Mesothelial cell of epicardium (in vitro differentiated cells): ENCODE measurements around the gene GNB3. TPM values are rescaled to one million over a fixed set of nuclear protein-coding genes. Genes with fewer than 3 reads are reported as not detected.

ENCODE experiments used
- DNase-seq, 2 experiments: peaks; one replicate each; pipeline ENCODE4 v3.0.0; 2021; ENCODE audit warnings: low spot score in 2 of 2; ENCODE audit not compliant: unreplicated experiment in 2 of 2
- H3K27ac Mint-ChIP-seq: 2 replicates; pipeline ENCODE4 v1.8.0; 2021; ENCODE audit warnings: mixed read lengths
- H3K27me3 Mint-ChIP-seq: 2 replicates; pipeline ENCODE4 v1.8.0; 2021; ENCODE audit warnings: low read depth, mixed read lengths
- H3K36me3 Mint-ChIP-seq: 2 replicates; pipeline ENCODE4 v1.8.0; 2021; ENCODE audit warnings: mixed read lengths
- H3K4me1 Mint-ChIP-seq: 2 replicates; pipeline ENCODE4 v1.8.0; 2021; ENCODE audit warnings: mixed read lengths
- H3K4me3 Mint-ChIP-seq: 2 replicates; pipeline ENCODE4 v1.8.0; 2021; ENCODE audit warnings: mild to moderate bottlenecking, moderate library complexity, mixed read lengths
- H3K9me3 Mint-ChIP-seq: 2 replicates; pipeline ENCODE4 v1.8.0; 2021; ENCODE audit warnings: mixed read lengths
- total RNA-seq: library from RNA; stranded (reverse); gene quantifications from 3 replicates; pipeline ENCODE4 v1.2.1, GENCODE V29; 2021
- TF ChIP-seq, protein P1 (sequence below): fragments of 200-600 bp; sonication (generic); IDR thresholded peaks from one replicate; pipeline ENCODE4 v1.5.0; 2021; ENCODE audit warnings: antibody characterized with exemption; ENCODE audit not compliant: unreplicated experiment

GNB3 gene
- total RNA-seq, 1 donor from 2014 or later: 24.3 TPM

DNA sequence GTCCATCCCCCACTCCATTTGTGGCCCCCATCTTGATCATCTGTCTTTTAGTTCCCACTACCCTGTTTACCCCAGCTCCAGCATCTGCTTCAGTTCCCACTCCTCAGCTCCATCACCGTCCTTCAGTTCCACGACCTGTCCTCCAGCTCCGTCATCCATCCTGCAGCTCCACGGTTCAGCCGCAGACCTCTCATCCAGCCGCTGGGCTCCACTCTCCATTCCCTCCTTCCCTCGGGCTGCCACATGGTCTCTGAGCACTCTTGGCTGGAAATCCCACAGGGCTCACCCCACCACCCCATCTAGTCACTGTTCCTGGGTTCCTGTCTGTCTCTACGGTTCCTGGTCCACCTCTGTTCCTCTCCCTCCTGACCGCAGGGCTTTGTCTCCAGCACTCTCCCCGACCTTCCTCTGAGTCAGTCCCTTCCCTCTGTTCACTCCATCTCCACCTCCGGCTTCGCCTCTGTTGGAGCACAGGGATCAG, 15.8 kb upstream of the GNB3 start:
- H3K9me3 Mint-ChIP-seq: no peaks in the 10 kb centered on the region
- DNase-seq: no peak
- peak overlapping the region; percentile 17 for H3K27ac Mint-ChIP-seq
- H3K4me1 Mint-ChIP-seq: peaks cover 55% of the 10 kb centered on the region
- TF ChIP-seq, protein P1, sequence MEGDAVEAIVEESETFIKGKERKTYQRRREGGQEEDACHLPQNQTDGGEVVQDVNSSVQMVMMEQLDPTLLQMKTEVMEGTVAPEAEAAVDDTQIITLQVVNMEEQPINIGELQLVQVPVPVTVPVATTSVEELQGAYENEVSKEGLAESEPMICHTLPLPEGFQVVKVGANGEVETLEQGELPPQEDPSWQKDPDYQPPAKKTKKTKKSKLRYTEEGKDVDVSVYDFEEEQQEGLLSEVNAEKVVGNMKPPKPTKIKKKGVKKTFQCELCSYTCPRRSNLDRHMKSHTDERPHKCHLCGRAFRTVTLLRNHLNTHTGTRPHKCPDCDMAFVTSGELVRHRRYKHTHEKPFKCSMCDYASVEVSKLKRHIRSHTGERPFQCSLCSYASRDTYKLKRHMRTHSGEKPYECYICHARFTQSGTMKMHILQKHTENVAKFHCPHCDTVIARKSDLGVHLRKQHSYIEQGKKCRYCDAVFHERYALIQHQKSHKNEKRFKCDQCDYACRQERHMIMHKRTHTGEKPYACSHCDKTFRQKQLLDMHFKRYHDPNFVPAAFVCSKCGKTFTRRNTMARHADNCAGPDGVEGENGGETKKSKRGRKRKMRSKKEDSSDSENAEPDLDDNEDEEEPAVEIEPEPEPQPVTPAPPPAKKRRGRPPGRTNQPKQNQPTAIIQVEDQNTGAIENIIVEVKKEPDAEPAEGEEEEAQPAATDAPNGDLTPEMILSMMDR: no peak
- no peaks in the 10 kb centered on the region for H3K36me3 Mint-ChIP-seq
- H3K4me3 Mint-ChIP-seq: peak overlapping the region; percentile 58
- peaks cover 14% of the 10 kb centered on the region for H3K27me3 Mint-ChIP-seq

DNA sequence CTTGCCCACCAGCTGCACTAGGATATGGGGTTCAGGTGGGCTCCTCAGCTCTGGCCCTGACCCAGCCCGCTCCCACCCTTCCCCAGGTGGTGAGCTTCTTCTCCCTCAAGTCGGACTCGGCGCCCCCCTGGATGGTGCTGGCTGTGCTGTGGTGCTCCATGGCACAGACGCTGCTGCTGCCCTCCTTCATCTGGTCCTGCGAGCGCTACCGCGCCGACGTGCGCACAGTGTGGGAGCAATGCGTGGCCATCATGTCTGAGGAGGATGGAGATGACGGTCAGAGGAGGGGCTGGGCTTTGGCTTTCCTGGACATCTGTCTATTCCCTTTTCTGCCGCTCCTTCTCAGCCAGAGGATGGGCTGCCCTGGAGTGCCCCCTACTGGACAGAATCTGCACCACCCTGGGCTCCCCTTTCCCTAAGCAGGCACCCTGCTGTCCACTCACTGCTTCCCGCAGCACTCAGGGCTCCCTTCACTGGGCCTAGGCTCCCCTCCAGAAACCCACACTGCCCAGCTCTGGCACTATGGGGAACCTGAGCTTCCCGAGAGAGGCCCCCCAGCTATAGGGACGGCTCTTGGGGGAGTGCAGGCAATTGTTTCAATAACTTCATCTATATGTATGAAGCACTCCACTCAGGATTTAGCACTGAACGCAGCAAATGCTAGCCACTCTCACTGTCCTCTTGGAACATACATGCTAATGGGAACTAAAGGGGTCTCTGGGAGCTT, 15.2 kb upstream of the GNB3 start:
- H3K4me3 Mint-ChIP-seq: peak overlapping the region; percentile 58
- H3K27me3 Mint-ChIP-seq: peaks cover 14% of the 10 kb centered on the region
- H3K4me1 Mint-ChIP-seq: peaks cover 53% of the 10 kb centered on the region
- peak in 1 of 2 experiments; percentile 94 for DNase-seq
- peak overlapping the region; percentile 43 for H3K27ac Mint-ChIP-seq
- H3K36me3 Mint-ChIP-seq: no peaks in the 10 kb centered on the region
- TF ChIP-seq, protein P1: peak; percentile 89
- H3K9me3 Mint-ChIP-seq: no peaks in the 10 kb centered on the region

DNA sequence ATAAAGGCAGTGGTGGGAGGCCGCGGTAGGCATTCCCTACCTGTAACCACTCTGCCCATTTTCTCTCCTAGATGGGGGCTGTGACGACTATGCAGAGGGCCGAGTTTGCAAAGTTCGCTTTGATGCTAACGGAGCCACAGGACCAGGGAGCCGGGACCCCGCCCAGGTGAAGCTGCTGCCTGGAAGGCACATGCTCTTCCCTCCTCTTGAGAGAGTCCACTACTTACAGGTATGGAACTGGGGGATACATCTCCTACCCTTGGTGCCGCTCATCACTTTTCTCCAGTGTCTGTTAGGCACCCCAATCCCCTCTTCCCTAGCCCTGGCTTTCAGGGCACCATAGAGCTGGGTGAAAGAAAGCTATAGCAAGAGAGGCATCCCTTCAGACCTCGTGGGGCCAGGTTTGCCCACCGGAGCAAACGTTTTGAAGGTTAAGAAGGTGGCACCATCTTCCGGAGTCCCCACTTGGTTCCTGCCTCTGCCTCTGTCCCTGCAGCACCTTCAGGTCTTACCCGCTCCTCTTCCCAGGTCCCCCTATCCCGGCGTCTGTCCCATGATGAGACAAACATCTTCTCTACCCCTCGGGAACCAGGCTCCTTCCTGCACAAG, 14.5 kb upstream of the GNB3 start:
- H3K36me3 Mint-ChIP-seq: no peaks in the 10 kb centered on the region
- H3K4me1 Mint-ChIP-seq: peaks cover 46% of the 10 kb centered on the region
- TF ChIP-seq, protein P1: no peak
- no peak overlapping the region for H3K27ac Mint-ChIP-seq
- H3K4me3 Mint-ChIP-seq: no peak overlapping the region
- H3K9me3 Mint-ChIP-seq: no peaks in the 10 kb centered on the region
- DNase-seq: no peak
- H3K27me3 Mint-ChIP-seq: peaks cover 14% of the 10 kb centered on the region

DNA sequence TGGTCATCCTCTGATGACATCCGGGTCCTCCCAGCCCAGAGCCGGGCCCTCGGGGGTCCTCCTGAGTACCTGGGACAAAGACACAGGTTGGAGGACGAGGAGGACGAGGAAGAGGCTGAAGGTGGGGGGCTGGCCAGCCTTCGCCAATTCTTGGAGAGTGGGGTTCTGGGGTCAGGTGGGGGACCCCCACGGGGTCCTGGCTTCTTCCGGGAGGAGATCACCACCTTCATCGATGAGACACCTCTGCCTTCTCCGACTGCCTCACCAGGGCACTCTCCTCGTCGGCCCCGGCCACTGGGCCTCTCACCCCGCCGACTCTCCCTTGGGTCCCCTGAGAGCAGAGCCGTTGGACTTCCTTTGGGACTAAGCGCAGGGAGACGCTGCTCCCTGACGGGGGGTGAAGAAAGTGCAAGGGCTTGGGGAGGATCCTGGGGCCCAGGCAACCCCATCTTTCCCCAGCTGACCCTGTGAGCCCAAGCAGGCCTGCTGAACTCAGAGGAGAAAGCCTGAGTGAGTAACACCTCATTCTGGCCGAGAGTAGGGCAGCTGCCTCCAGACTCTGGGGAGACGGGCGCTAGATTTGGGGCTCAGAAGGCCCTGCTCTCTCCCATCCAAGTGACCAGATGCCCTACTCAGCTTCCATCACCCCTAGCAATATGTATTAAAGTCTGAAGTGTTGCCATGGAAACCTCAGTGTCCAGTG, 13.8 kb upstream of the GNB3 start:
- Mint-ChIP-seq H3K9me3 (no peaks in the 10 kb centered on the region), H3K27ac (peak overlapping the region; percentile 55), H3K27me3 (peaks cover 14% of the 10 kb centered on the region), H3K4me1 (peaks cover 44% of the 10 kb centered on the region), H3K4me3 (peak overlapping the region; percentile 68), H3K36me3 (no peaks in the 10 kb centered on the region)
- TF ChIP-seq, protein P1: no peak
- no peak for DNase-seq

DNA sequence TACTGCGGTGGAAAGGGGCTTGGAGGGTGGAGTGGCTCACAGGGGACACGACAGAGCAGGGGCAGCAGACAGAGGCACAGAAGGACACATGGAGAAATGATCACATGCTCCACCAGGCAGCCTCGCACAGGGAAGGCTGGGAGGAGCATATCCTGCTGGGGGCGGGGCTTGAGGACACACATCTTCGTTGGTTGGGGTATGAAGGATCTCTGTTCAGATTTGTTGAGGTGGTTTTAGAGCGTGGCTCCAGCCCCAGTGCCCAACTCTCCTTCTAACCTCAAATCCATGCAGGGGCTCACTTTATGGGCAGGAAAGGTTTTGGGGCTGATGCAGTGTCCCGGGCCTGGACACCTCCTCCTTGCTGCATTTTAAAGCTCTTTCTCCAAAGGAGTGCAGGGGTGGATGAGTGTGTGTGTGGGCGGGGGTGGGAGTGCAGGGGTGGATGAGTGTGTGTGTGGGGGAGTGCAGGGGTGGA, 13.3 kb upstream of the GNB3 start:
- peak overlapping the region; percentile 68 for H3K4me3 Mint-ChIP-seq
- H3K27ac Mint-ChIP-seq: peak overlapping the region; percentile 55
- TF ChIP-seq, protein P1: no peak
- H3K36me3 Mint-ChIP-seq: no peaks in the 10 kb centered on the region
- H3K9me3 Mint-ChIP-seq: no peaks in the 10 kb centered on the region
- peaks cover 38% of the 10 kb centered on the region for H3K4me1 Mint-ChIP-seq
- peaks cover 14% of the 10 kb centered on the region for H3K27me3 Mint-ChIP-seq
- DNase-seq: peak in 1 of 2 experiments; percentile 79
